WTC11 (cell line): ENCODE measurements around the gene FUNDC1. TPM values are rescaled to one million over a fixed set of nuclear protein-coding genes. Genes with fewer than 3 reads are reported as not detected.

Experiments
- ATAC-seq: fragments of 200-7000 bp; cut with Tn5 transposase; 2 replicates; pipeline ENCODE4 v1.10.0; 2021; ENCODE audit warnings: mild to moderate bottlenecking, moderate library complexity
- CTCF ChIA-PET: fragments of 300-600 bp; sonication (Branson Sonifier 250); formaldehyde crosslinking; loops from one replicate; lab custom pipeline; 2021; ENCODE audit warnings: antibody characterized with exemption; lab: Charles Lee
- POLR2A ChIA-PET: fragments of 350-600 bp; sonication (Branson Sonifier 250); formaldehyde crosslinking; loops from one replicate; lab custom pipeline; 2021; ENCODE audit warnings: antibody characterized with exemption; lab: Charles Lee
- DNase-seq: peaks from one replicate; pipeline ENCODE4 v3.0.0; 2021; ENCODE audit warnings: low spot score
- H3K27ac Mint-ChIP-seq: 2 replicates; pipeline ENCODE4 v1.8.0; 2021; ENCODE audit warnings: mixed read lengths
- H3K27me3 Mint-ChIP-seq: 2 replicates; pipeline ENCODE4 v1.8.0; 2021; ENCODE audit warnings: low read depth, mild to moderate bottlenecking, moderate library complexity, mixed read lengths
- H3K36me3 Mint-ChIP-seq: 2 replicates; pipeline ENCODE4 v1.8.0; 2021; ENCODE audit warnings: mixed read lengths
- H3K4me1 Mint-ChIP-seq: 2 replicates; pipeline ENCODE4 v1.8.0; 2022; ENCODE audit warnings: mixed read lengths
- H3K4me3 Mint-ChIP-seq: 2 replicates; pipeline ENCODE4 v1.8.0; 2021; ENCODE audit warnings: mild to moderate bottlenecking, moderate library complexity, mixed read lengths
- H3K9me3 Mint-ChIP-seq: 2 replicates; pipeline ENCODE4 v1.8.0; 2021; ENCODE audit warnings: mixed read lengths
- ARID4B ChIP-seq: sonication (generic); formaldehyde crosslinking; IDR thresholded peaks from 2 replicates; pipeline ENCODE4 v1.8.0; 2023; ENCODE audit warnings: missing genetic modification reagents, mild to moderate bottlenecking, borderline replicate concordance
- ELF4 ChIP-seq: sonication (generic); formaldehyde crosslinking; IDR thresholded peaks from 2 replicates; pipeline ENCODE4 v1.8.1; 2022; ENCODE audit warnings: low read depth, mild to moderate bottlenecking, moderate library complexity, missing genetic modification reagents
- FOXJ3 ChIP-seq: sonication (generic); formaldehyde crosslinking; IDR thresholded peaks from 2 replicates; pipeline ENCODE4 v1.9.0; 2021; ENCODE audit warnings: missing genetic modification reagents, mild to moderate bottlenecking, borderline replicate concordance
- GTF2I ChIP-seq: fragments of 250-450 bp; sonication (Bioruptor Pico); conservative IDR thresholded peaks from 2 replicates; pipeline ENCODE4 v1.4.0; 2021; ENCODE audit warnings: mild to moderate bottlenecking
- JAZF1 ChIP-seq: fragments of 250-450 bp; sonication (Bioruptor Pico); IDR thresholded peaks from 2 replicates; pipeline ENCODE4 v1.9.0; 2021; ENCODE audit warnings: moderate library complexity, mild to moderate bottlenecking, inconsistent platforms
- JUN ChIP-seq: sonication (generic); formaldehyde crosslinking; IDR thresholded peaks from 2 replicates; pipeline ENCODE4 v1.8.0; 2023; ENCODE audit warnings: mild to moderate bottlenecking, missing genetic modification reagents
- KAT7 ChIP-seq: sonication (generic); formaldehyde crosslinking; IDR thresholded peaks from 2 replicates; pipeline ENCODE4 v1.8.1; 2023; ENCODE audit warnings: missing genetic modification reagents, mild to moderate bottlenecking, borderline replicate concordance
- MXD4 ChIP-seq: fragments of 250-450 bp; sonication (Bioruptor Pico); IDR thresholded peaks from 2 replicates; pipeline ENCODE4 v1.8.0; 2021; ENCODE audit warnings: mild to moderate bottlenecking, moderate library complexity, borderline replicate concordance
- NFATC4 ChIP-seq: fragments of 250-450 bp; sonication (Bioruptor Pico); IDR thresholded peaks from 2 replicates; pipeline ENCODE4 v1.9.0; 2021; ENCODE audit warnings: mild to moderate bottlenecking
- NFE2L1 ChIP-seq: sonication (generic); formaldehyde crosslinking; IDR thresholded peaks from 2 replicates; pipeline ENCODE4 v1.8.1; 2023; ENCODE audit warnings: missing genetic modification reagents
- NFYB ChIP-seq: sonication (generic); formaldehyde crosslinking; conservative IDR thresholded peaks from 2 replicates; pipeline ENCODE4 v1.8.0; 2022; ENCODE audit warnings: low read depth, missing genetic modification reagents
- NR1H2 ChIP-seq: sonication (generic); formaldehyde crosslinking; IDR thresholded peaks from 2 replicates; pipeline ENCODE4 v1.9.0; 2021; ENCODE audit warnings: mild to moderate bottlenecking, moderate library complexity, missing genetic modification reagents
- NR3C1 ChIP-seq: sonication (generic); formaldehyde crosslinking; conservative IDR thresholded peaks from 2 replicates; pipeline ENCODE4 v1.8.1; 2023; ENCODE audit warnings: low read depth, mild to moderate bottlenecking, missing genetic modification reagents
- PRDM15 ChIP-seq: sonication (generic); formaldehyde crosslinking; IDR thresholded peaks from 2 replicates; pipeline ENCODE4 v1.8.0; 2022; ENCODE audit warnings: missing genetic modification reagents
- RORB ChIP-seq: fragments of 250-450 bp; sonication (Bioruptor Pico); IDR thresholded peaks from 2 replicates; pipeline ENCODE4 v1.9.0; 2021; ENCODE audit warnings: mild to moderate bottlenecking
- SOX15 ChIP-seq: fragments of 250-450 bp; sonication (Bioruptor Pico); IDR thresholded peaks from 2 replicates; pipeline ENCODE4 v1.9.0; 2021; ENCODE audit warnings: mild to moderate bottlenecking
- TEAD1 ChIP-seq: sonication (generic); formaldehyde crosslinking; IDR thresholded peaks from 2 replicates; pipeline ENCODE4 v1.8.0; 2022; ENCODE audit warnings: mild to moderate bottlenecking, missing genetic modification reagents
- ZMAT4 ChIP-seq: fragments of 250-450 bp; sonication (Bioruptor Pico); IDR thresholded peaks from 2 replicates; pipeline ENCODE4 v1.9.0; 2021; ENCODE audit warnings: mild to moderate bottlenecking
- ZNF219 ChIP-seq: sonication (generic); formaldehyde crosslinking; IDR thresholded peaks from 2 replicates; pipeline ENCODE4 v1.8.0; 2023; ENCODE audit warnings: missing genetic modification reagents, mild to moderate bottlenecking, borderline replicate concordance
- ZNF281 ChIP-seq: sonication (generic); formaldehyde crosslinking; IDR thresholded peaks from 2 replicates; pipeline ENCODE4 v1.8.0; 2023; ENCODE audit warnings: mild to moderate bottlenecking, missing genetic modification reagents
- ZNF423 ChIP-seq: fragments of 250-450 bp; sonication (Bioruptor Pico); IDR thresholded peaks from 2 replicates; pipeline ENCODE4 v2.1.2; 2022; ENCODE audit warnings: mild to moderate bottlenecking, moderate library complexity
- total RNA-seq: library from RNA; stranded (reverse); gene quantifications from 3 replicates; pipeline ENCODE4 v1.2.3, GENCODE V29; 2021

The FUNDC1 gene
- total RNA-seq, 1 experiment from 2014 or later = 20.7 TPM

- TF ChIP-seq KAT7 (CRISPR knock-in tag) = no peak
- no peak for TF ChIP-seq JAZF1 (CRISPR knock-in tag)
These were observed 13.3 kb downstream of the FUNDC1 start (continued) for GRCh38 chrX:44529310-44529709.

GRCh38 chrX:44514272-44514671, 28.4 kb downstream of the FUNDC1 start:
- ATAC-seq (no peak), DNase-seq (no peak)
- Mint-ChIP-seq H3K9me3 (0 out of 2 replicates have a peak, but pooled peaks cover 3% of the 10 kb centered on the region), H3K27ac (peak overlapping the region; percentile 36; the same call in 1 of the 2 replicates), H3K4me1 (peaks cover 6% of the 10 kb centered on the region; the same call in 1 of the 2 replicates), H3K4me3 (no peak overlapping the region), H3K27me3 (no peaks in the 10 kb centered on the region), H3K36me3 (peaks cover 3% of the 10 kb centered on the region)
- ChIA-PET POLR2A (no interaction called here), CTCF (no interaction called here)
- TF ChIP-seq TEAD1 (CRISPR knock-in tag) = no peak
- no peak for TF ChIP-seq ELF4 (CRISPR knock-in tag)
- no peak for TF ChIP-seq GTF2I (CRISPR knock-in tag)

- Mint-ChIP-seq H3K4me3 (no peak overlapping the region), H3K27me3 (no peaks in the 10 kb centered on the region), H3K4me1 (peaks cover 23% of the 10 kb centered on the region), H3K27ac (peak overlapping the region; percentile 80), H3K9me3 (no peaks in the 10 kb centered on the region), H3K36me3 (no peaks in the 10 kb centered on the region)
- POLR2A ChIA-PET = no interaction called here
- DNase-seq = no peak
- TF ChIP-seq SOX15 (CRISPR knock-in tag) (no peak), MXD4 (CRISPR knock-in tag) (no peak), JUN (CRISPR knock-in tag) (no peak), ZNF219 (no peak), RORB (no peak), ZMAT4 (no peak), NR3C1 (CRISPR knock-in tag) (no peak), NFATC4 (CRISPR knock-in tag) (no peak), GTF2I (CRISPR knock-in tag) (no peak), NFE2L1 (CRISPR knock-in tag) (no peak), FOXJ3 (CRISPR knock-in tag) (no peak), NFYB (no peak), ARID4B (no peak), NR1H2 (no peak), ZNF281 (CRISPR knock-in tag) (no peak), ZNF423 (CRISPR knock-in tag) (no peak), PRDM15 (no peak)
- no peak for ATAC-seq
- CTCF ChIA-PET = interaction anchor here (0.9 to 1.3 kb wide), 2 partner anchors 481 to 549 kb away, joined by 3 to 4 read pairs; no protein-coding TSS in a partner anchor
These were observed 35.4 kb downstream of the FUNDC1 start for GRCh38 chrX:44507292-44507691.
